SK-N-MC (cell line): ENCODE measurements around the gene TRIM41.

Source experiments
- DNase-seq: peaks from one replicate; pipeline ENCODE4 v3.0.0-alpha.2; 2011; ENCODE audit warnings: low read depth, low spot score
- H3K27ac ChIP-seq: fragments of 200-600 bp; sonication (generic); 2 replicates; pipeline ENCODE4 v1.5.1; 2016; ENCODE audit warnings: mixed run types
- H3K36me3 ChIP-seq: fragments of 200-600 bp; sonication (generic); 2 replicates; pipeline ENCODE4 v1.6.1; 2017; ENCODE audit warnings: antibody characterized with exemption, low read length, mixed read lengths; ENCODE audit not compliant: insufficient read depth
- H3K4me3 ChIP-seq: fragments of 200-600 bp; sonication (generic); 2 replicates; pipeline ENCODE4 v1.5.1; 2016
- H3K9ac ChIP-seq: fragments of 200-600 bp; sonication (generic); 2 replicates; pipeline ENCODE4 v1.8.0; 2017; ENCODE audit warnings: mixed run types, mixed read lengths; ENCODE audit not compliant: insufficient read length
- H3K9me3 ChIP-seq: fragments of 200-600 bp; sonication (generic); 2 replicates; pipeline ENCODE4 v1.6.1; 2017; ENCODE audit warnings: low read depth, mild to moderate bottlenecking, antibody characterized with exemption, low read length, moderate library complexity, mixed read lengths
- EZH2 ChIP-seq: fragments of 200-600 bp; sonication (generic); IDR thresholded peaks from one replicate; pipeline ENCODE4 v1.6.1; 2017; ENCODE audit warnings: antibody characterized with exemption
- FOXP2 ChIP-seq: optimal IDR thresholded peaks from 2 replicates; pipeline ENCODE3; 2011; ENCODE audit warnings: mild to moderate bottlenecking, moderate library complexity; ENCODE audit not compliant: insufficient read depth; ENCODE audit errors: extremely low read length, control extremely low read depth
- POLR2AphosphoS5 ChIP-seq: IDR thresholded peaks from 2 replicates; pipeline ENCODE4 v1.6.1; 2012; ENCODE audit warnings: mild to moderate bottlenecking, low read depth, low read length, borderline replicate concordance

Gene TRIM41

GRCh38 chr5:181245427-181246275 is 22.6 kb downstream of the TRIM41 start:
- no peak for DNase-seq
- no peaks in the 10 kb centered on the region for H3K9me3 ChIP-seq
- H3K36me3 ChIP-seq: peaks cover 51% of the 10 kb centered on the region
- peak overlapping the region; percentile 98 for H3K4me3 ChIP-seq
- peak overlapping the region; percentile 99 for H3K9ac ChIP-seq
- H3K27ac ChIP-seq: peak overlapping the region; percentile 99
- no peak for TF ChIP-seq FOXP2
- TF ChIP-seq EZH2: no peak
- no peak for TF ChIP-seq POLR2AphosphoS5

GRCh38 chr5:181246276-181247049 is 23.4 kb downstream of the TRIM41 start:
- Histone ChIP-seq H3K4me3 (peak overlapping the region; percentile 98), H3K9ac (peak overlapping the region; percentile 99), H3K36me3 (peaks cover 47% of the 10 kb centered on the region), H3K27ac (peak overlapping the region; percentile 99), H3K9me3 (no peaks in the 10 kb centered on the region)
- TF ChIP-seq POLR2AphosphoS5: peak; percentile 88
- no peak for TF ChIP-seq FOXP2
- no peak for TF ChIP-seq EZH2
- DNase-seq: no peak

GRCh38 chr5:181248277-181248676 is 25.2 kb downstream of the TRIM41 start:
- peak overlapping the region; percentile 71 for H3K27ac ChIP-seq
- H3K36me3 ChIP-seq: peaks cover 38% of the 10 kb centered on the region
- TF ChIP-seq POLR2AphosphoS5: no peak
- TF ChIP-seq FOXP2: no peak
- no peak for TF ChIP-seq EZH2
- H3K9ac ChIP-seq: peak overlapping the region; percentile 78
- no peak for DNase-seq
- peak overlapping the region; percentile 98 for H3K4me3 ChIP-seq
- no peaks in the 10 kb centered on the region for H3K9me3 ChIP-seq

GRCh38 chr5:181255276-181255675 is 32.2 kb downstream of the TRIM41 start:
- TF ChIP-seq POLR2AphosphoS5 (no peak), FOXP2 (no peak)
- H3K36me3 ChIP-seq: peaks cover 51% of the 10 kb centered on the region
- H3K4me3 ChIP-seq: no peak overlapping the region
- peak overlapping the region; percentile 49; the same call in 1 of the 2 replicates for H3K27ac ChIP-seq
- no peak for DNase-seq
- peak overlapping the region; percentile 22 for H3K9ac ChIP-seq
- no peaks in the 10 kb centered on the region for H3K9me3 ChIP-seq

- Histone ChIP-seq H3K36me3 (peaks cover 46% of the 10 kb centered on the region), H3K4me3 (no peak overlapping the region), H3K27ac (peak overlapping the region; percentile 49; the same call in 1 of the 2 replicates)
These were observed 32.9 kb downstream of the TRIM41 start for GRCh38 chr5:181255836-181256578.

GRCh38 chr5:181258576-181258975 is 35.5 kb downstream of the TRIM41 start:
- Histone ChIP-seq H3K36me3 (peaks cover 36% of the 10 kb centered on the region), H3K27ac (no peak overlapping the region), H3K9ac (peak overlapping the region; percentile 100), H3K4me3 (peak overlapping the region; percentile 99), H3K9me3 (no peaks in the 10 kb centered on the region)
- TF ChIP-seq POLR2AphosphoS5 (no peak), FOXP2 (no peak), EZH2 (no peak)
- no peak for DNase-seq

More at GRCh38 chr5:181255836-181256578, 32.9 kb downstream of the TRIM41 start:
- peak overlapping the region; percentile 22 for H3K9ac ChIP-seq
- H3K9me3 ChIP-seq: no peaks in the 10 kb centered on the region
- no peak for DNase-seq
- TF ChIP-seq FOXP2: no peak
- TF ChIP-seq POLR2AphosphoS5: no peak
- no peak for TF ChIP-seq EZH2

GRCh38 chr5:181259283-181259682 is 36.2 kb downstream of the TRIM41 start:
- H3K27ac ChIP-seq: no peak overlapping the region
- no peak for DNase-seq

More at GRCh38 chr5:181259283-181259682, 36.2 kb downstream of the TRIM41 start:
- Histone ChIP-seq H3K4me3 (peak overlapping the region; percentile 99), H3K9me3 (no peaks in the 10 kb centered on the region), H3K36me3 (peaks cover 39% of the 10 kb centered on the region), H3K9ac (peak overlapping the region; percentile 100)
- TF ChIP-seq EZH2 (no peak), POLR2AphosphoS5 (no peak; the same call in 1 of the 2 replicates), FOXP2 (no peak)
